HG03135 (cell line): Measurements from ENCODE around the gene PCLO.

Source experiments
- ATAC-seq: cut with Tn5 transposase; IDR thresholded peaks from one replicate; pipeline ENCODE4 v1.9.1; 2021; ENCODE audit warnings: mild to moderate bottlenecking, moderate library complexity; ENCODE audit not compliant: unreplicated experiment

The PCLO gene

GRCh38 chr7:82841828-82842227 is 320.9 kb downstream of the PCLO start:
- ATAC-seq = no peak

- ATAC-seq = no peak
Observed at GRCh38 chr7:82840061-82840460, 322.6 kb downstream of the PCLO start.

GRCh38 chr7:82839555-82839954 is 323.1 kb downstream of the PCLO start:
- no peak for ATAC-seq

- no peak for ATAC-seq
Observed at GRCh38 chr7:82839063-82839462, 323.6 kb downstream of the PCLO start.

GRCh38 chr7:82838314-82838713 is 324.4 kb downstream of the PCLO start:
- no peak for ATAC-seq

- ATAC-seq = no peak
Observed at GRCh38 chr7:82823073-82823472, 339.6 kb downstream of the PCLO start.

GRCh38 chr7:82821037-82821436 is 341.6 kb downstream of the PCLO start:
- ATAC-seq = no peak

GRCh38 chr7:82818171-82818570 is 344.5 kb downstream of the PCLO start:
- ATAC-seq = no peak

- ATAC-seq = no peak
Observed at GRCh38 chr7:82816272-82816671, 346.4 kb downstream of the PCLO start.

GRCh38 chr7:82810558-82811259 is 352.0 kb downstream of the PCLO start:
- no peak for ATAC-seq

- ATAC-seq = no peak
Observed at GRCh38 chr7:82808633-82809032, 354.1 kb downstream of the PCLO start.

- ATAC-seq = no peak
Observed at GRCh38 chr7:82805527-82805960, 357.1 kb downstream of the PCLO start.

GRCh38 chr7:82803411-82803810 is 359.3 kb downstream of the PCLO start:
- ATAC-seq = no peak

- no peak for ATAC-seq
Observed at GRCh38 chr7:82789883-82790609, 372.6 kb downstream of the PCLO start.

- ATAC-seq = no peak
Observed at GRCh38 chr7:82778021-82778420, 384.7 kb downstream of the PCLO start.

GRCh38 chr7:82762880-82763279 is 399.8 kb downstream of the PCLO start:
- no peak for ATAC-seq

- no peak for ATAC-seq
Observed at GRCh38 chr7:82760831-82761230, 401.9 kb downstream of the PCLO start.

- ATAC-seq = no peak
Observed at GRCh38 chr7:82760074-82760473, 402.6 kb downstream of the PCLO start.

GRCh38 chr7:82755705-82756551 is 406.8 kb downstream of the PCLO start:
- no peak for ATAC-seq

GRCh38 chr7:82750007-82750406 is 412.7 kb downstream of the PCLO start:
- no peak for ATAC-seq

- ATAC-seq = no peak
Observed at GRCh38 chr7:82745820-82746219, 416.9 kb downstream of the PCLO start.

GRCh38 chr7:82745117-82745516 is 417.6 kb downstream of the PCLO start:
- ATAC-seq = no peak
